GM18519 (cell line): ENCODE data around the gene ANKRD28.

Experiments used
- ATAC-seq: cut with Tn5 transposase; IDR thresholded peaks from one replicate; pipeline ENCODE4 v1.9.1; 2021; ENCODE audit warnings: mild to moderate bottlenecking, moderate library complexity; ENCODE audit not compliant: unreplicated experiment, low FRiP score

Gene ANKRD28

DNA sequence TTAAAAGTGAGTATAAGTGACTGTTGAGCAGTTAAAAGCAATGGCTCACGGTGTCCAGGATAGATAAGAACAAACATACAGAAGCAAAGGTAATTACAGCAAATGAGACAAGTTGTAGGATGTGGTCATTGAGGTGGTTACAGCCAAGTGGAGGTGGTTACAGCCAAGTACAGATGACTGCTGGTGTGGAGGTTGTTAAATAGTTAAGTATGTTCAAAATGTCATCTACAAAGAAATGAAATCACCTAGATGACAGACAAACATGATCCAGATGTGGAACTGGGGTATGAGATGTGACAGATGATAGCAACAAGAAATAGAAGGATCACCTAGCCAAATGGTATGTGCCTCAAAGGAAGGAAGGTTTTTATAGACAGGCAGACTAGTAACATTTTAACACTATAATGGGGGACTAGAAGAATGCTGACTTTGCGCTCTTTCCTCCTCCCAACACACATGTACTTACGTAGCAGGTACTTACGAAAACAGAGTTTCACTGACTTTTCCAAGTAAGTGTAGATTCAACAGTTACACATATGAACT, 6.8 kb upstream of the ANKRD28 start:
- no peak for ATAC-seq

DNA sequence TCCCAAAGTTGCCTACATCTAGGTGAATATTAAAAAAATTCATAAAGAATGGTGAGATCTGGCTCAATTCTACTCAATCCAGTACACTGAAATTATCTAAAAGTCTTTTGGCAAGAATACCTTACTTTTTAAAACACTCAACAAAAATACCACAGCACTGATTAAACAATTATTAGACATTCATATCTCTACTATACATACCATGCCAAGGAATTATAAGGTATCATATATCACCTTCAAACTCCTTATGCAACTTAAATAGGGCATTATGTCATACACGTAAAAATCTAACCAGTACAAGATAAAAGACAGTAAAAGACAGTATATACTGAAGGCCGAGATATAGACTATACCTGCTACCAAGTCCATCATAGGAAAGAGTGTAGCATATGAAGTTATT, 6.1 kb upstream of the ANKRD28 start:
- no peak for ATAC-seq

DNA sequence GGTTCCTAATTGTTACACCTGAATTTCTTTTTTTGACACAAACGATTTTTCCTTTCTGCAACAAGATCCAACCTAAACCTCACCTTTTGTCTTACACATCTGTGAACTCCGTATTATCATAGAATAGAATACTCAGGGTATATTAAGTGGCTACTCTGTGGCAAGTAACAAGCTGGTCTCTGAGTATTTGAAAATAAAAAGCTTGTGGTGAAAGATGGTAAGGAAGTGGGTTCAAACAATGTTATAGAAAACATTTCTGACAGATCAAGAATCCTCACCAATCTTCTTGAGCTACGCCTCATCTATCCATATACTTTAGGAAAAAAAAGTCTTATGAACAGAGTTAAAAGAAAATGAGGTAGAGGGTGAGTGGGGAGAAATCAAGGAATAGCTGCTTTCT, 3.5 kb upstream of the ANKRD28 start:
- ATAC-seq, result no peak

DNA sequence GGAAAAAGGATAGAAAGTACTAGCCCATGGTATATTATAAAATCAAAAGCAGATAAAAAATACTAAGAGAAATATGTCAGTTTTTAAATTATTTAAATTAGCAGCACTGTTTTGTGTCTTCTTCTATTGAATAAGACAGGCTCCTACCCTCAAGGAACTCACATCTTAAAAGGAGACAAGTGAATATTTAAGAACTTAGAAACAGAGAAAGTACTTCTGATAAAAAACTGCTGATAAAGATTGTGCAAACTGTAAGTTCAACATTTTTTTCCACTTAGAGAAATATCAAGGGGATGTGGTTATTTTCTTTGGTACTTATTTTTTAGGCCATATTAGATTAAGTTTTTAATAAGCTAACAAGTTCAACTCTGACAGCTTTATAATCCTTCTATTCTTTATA, 3.0 kb upstream of the ANKRD28 start:
- no peak for ATAC-seq

- no peak for ATAC-seq
These were observed 2.5 kb upstream of the ANKRD28 start for GRCh38 chr3:15800327-15800726.

GRCh38 chr3:15798533-15799245, 910 bp upstream of the ANKRD28 start:
- no peak for ATAC-seq

- ATAC-seq, result no peak
These were observed 773 bp downstream of the ANKRD28 start for GRCh38 chr3:15796771-15797641.

GRCh38 chr3:15796331-15796730, 1.4 kb downstream of the ANKRD28 start:
- ATAC-seq, result no peak

DNA sequence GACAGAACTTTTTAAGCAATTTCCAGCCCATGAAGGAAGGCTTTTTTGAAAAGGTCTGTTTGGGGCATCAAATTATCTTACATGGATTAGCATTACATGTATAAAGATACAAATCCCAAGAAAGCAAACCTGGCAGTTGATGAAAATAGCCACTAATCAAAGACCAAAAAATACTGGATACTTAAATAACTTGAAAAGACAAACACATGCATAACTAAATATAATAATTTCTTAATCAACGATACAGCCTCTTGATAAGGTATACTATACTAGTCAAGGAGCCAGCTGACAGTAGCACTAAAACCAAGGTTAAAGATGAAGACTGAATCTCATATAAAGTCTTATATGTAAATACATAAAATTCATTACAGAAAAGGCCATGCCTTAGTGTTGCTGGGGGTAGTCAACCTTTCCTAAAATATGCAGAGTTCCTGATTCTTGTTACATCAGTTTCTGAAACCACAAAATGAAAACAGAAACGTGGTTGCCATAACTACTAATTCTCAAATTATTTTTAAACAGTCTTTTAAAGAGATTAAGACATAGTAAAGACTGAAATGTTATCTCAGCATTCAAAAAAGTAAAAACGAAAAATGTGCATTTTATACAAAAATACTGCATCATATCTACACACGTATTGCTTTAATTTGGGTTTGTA, 2.0 kb downstream of the ANKRD28 start:
- peak; percentile 37 for ATAC-seq

- ATAC-seq, result no peak
These were observed 2.7 kb downstream of the ANKRD28 start for GRCh38 chr3:15794842-15795650.

DNA sequence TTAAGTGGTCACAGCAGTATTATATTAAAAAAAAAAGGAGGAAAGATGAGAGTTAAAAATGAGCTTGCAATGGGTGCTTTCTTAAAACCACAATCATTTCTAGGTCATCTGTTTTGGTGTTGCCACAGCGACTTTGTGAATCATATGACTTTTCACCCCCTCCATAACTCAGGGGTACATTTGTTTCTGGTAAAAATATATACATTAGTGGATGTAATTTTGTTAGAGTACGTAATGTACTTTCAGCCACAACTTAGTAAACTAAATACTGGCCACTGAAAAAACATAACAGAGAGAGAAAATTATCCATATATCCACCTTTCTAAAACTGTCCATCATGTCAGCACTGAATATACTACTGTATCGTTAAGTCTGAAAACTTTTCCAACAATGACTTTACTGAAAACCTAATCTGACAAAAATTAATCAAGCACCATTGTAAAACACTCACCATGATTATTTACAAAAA, 3.4 kb downstream of the ANKRD28 start:
- ATAC-seq, result no peak

- no peak for ATAC-seq
These were observed 6.3 kb downstream of the ANKRD28 start for GRCh38 chr3:15791525-15791924.

DNA sequence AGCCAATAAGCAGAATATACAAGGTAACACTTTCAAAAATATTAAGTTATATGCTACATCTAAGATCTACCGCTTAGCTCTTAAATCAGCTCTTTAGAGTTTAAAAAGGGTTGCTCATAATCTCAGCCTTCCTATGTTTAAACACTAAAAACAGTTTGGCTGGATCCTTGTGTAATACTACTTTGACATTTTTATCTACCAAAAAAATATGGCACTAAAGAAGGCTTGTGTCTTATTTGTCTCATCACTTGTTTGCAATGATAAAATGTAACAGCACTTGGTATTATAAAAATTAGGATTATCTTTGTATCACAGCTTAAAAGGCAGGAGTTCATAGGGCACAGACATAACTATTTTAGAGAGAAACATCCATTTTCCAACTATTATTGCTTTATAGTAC, 9.8 kb downstream of the ANKRD28 start:
- ATAC-seq, result no peak

DNA sequence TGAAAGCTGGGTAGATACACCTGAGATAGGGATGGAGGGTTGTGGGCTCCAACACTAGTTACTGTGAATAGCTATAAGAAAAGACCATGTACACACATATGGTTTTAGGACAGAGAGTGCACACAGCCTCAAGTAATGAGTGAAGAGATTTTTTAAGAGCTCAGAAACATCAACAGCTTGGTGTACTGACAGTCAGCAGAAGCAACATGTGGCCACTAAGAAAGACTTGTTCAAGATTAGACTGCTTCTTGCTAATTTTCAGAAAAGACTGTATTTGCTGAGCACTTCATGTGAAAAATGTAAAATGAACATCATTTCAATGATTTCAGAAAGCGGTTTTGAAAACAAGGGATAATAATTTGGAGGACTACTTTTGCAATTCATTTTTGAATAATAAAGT, 10.3 kb downstream of the ANKRD28 start:
- ATAC-seq, result no peak

- ATAC-seq, result no peak
These were observed 14.3 kb downstream of the ANKRD28 start for GRCh38 chr3:15783361-15783969.

GRCh38 chr3:15782429-15782828, 15.3 kb downstream of the ANKRD28 start:
- no peak for ATAC-seq

GRCh38 chr3:15781637-15782402, 16.0 kb downstream of the ANKRD28 start:
- ATAC-seq, result no peak

DNA sequence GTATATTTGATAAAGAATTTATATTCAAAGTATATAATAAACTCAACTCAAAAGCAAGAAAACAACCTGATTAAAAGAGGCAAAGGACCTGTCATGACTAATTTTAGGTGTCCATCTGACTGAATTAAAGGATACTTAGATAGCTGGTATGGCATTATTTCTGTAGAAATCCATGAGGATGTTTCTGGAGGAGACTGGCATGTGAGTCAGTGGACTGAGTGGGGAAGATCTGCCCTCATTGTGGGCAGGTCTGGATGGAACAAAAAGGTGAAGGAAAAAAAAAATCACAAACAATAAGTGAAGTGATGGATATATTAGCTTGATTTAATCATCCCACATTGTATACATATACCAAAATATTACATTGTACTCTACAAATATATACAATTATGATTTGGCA, 16.6 kb downstream of the ANKRD28 start:
- ATAC-seq, result no peak

GRCh38 chr3:15779111-15779510, 18.7 kb downstream of the ANKRD28 start:
- no peak for ATAC-seq
